Esophagus squamous epithelium (tissue), 4 donors: ENCODE measurements around the gene GNB1L.

ENCODE experiments used
- POLR2A ChIP-seq, 4 donors: fragments of 450-650 bp; IDR thresholded peaks; one replicate each; pipeline ENCODE4 v1.6.1; 2017; ENCODE audit warnings: antibody characterized with exemption in 4 of 4, mild to moderate bottlenecking in 4 of 4, moderate library complexity in 3 of 4
- TF ChIP-seq, protein P1 (sequence below), 6 experiments: fragments of 450-650 bp in 4 of 6; fragments of 200-600 bp in 2 of 6; sonication (generic) in 2 of 6; IDR thresholded peaks; one replicate each; pipeline ENCODE4 v1.5.1; 2016 to 2019; ENCODE audit warnings: antibody characterized with exemption in 6 of 6, mild to moderate bottlenecking in 4 of 6, moderate library complexity in 4 of 6

DNA sequence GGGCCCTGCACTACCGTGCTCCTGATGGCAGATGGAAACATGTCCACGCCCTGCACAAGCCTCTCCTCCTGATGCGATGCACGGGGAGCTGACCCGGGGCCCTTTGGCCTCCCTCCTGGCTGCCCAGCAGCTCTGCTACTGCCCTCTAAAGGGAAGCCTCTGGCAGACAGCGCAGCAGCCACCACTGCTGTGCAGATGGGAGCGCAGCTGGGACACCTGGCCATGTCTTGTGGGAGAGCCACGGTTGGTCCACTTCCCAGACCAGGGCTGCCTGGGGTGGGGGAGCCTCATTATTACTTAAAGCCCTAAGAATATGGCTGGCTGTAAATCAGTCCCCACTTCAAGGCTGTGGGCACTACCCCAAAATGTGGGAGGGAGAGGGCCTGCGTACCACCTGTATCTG, 55.8 kb downstream of the GNB1L start:
- TF ChIP-seq, protein P1, sequence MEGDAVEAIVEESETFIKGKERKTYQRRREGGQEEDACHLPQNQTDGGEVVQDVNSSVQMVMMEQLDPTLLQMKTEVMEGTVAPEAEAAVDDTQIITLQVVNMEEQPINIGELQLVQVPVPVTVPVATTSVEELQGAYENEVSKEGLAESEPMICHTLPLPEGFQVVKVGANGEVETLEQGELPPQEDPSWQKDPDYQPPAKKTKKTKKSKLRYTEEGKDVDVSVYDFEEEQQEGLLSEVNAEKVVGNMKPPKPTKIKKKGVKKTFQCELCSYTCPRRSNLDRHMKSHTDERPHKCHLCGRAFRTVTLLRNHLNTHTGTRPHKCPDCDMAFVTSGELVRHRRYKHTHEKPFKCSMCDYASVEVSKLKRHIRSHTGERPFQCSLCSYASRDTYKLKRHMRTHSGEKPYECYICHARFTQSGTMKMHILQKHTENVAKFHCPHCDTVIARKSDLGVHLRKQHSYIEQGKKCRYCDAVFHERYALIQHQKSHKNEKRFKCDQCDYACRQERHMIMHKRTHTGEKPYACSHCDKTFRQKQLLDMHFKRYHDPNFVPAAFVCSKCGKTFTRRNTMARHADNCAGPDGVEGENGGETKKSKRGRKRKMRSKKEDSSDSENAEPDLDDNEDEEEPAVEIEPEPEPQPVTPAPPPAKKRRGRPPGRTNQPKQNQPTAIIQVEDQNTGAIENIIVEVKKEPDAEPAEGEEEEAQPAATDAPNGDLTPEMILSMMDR (IDR thresholded peaks at IDR 0.05) = no peak
- TF ChIP-seq POLR2A (IDR thresholded peaks at IDR 0.05) = no peak
